GM15510 (cell line): ENCODE data around the gene JMJD8.

Experiments
- POLR2A ChIP-seq: IDR thresholded peaks from 3 replicates; pipeline ENCODE4 v1.6.1; 2011; ENCODE audit warnings: borderline replicate concordance; ENCODE audit not compliant: insufficient read length; ENCODE audit errors: extremely low read depth

Gene JMJD8

DNA sequence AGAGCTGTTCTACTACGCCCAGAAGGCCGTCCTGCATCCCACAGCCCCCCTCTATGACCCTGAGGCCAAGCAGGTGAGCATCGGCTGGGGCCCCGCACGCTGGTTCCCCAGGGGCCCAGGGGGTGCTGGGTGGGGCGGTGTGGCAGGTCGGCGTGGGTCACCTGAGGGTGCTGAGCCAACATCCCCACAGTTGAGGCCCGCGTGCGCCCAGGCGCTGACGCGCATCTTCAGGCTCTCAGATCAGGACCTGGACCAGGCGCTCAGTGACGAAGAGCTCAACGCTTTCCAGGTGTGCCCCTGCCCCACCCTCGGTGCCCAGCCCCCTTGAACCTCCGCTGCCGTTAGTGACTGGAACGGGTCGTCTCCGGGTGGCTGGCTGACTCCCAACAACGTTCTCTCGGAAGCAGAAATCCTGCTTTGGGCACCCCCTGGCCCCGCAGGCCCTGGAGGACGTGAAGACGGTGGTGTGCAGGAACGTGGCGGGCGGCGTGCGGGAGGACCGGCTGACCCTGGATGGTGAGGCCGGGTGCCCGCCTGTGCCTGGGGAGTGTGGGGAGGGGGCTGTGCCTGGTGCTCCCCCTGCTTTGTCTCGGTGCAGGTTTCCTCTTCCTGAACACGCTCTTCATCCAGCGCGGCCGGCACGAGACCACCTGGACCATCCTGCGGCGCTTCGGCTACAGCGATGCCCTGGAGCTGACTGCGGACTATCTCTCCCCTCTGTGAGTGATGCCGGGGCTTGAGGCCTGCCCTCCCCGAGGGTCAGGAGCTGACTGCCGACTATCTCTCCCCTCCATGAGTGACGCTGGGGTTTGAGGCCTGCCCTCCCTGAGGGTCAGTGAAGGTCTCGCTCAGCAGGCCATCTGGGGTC lies 13.4 kb downstream of the JMJD8 start:
- TF ChIP-seq POLR2A = no peak

DNA sequence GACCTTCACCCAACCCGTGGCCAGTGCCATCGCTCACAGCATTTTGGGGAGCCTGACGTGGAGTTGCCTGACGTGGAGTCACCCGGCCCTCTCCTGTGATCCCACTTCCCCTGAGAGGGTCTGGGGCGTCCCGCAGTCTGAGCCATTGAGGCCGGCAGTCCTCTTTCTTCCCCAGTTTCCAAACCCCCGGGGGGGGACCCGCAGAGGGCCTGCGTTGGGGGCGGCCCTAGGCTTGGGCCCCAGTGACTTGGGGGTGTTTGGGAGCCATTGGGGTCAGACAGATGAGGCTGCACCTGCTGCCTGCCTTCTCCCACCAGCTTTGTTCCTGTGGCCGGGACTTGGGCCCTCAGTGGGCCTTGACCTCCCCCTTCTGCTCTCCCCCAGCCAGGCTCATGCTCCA lies 14.5 kb downstream of the JMJD8 start:
- no peak for TF ChIP-seq POLR2A

- no peak for TF ChIP-seq POLR2A
These were observed 15.5 kb downstream of the JMJD8 start for GRCh38 chr16:668519-669171.

GRCh38 chr16:667780-668518 lies 16.2 kb downstream of the JMJD8 start, which contains the start of gene RHOT2:
Gene RHOT2, plus strand, starts transcription at chr16:668132. Its CDS starts 68 bp downstream, at chr16:668200.
- TF ChIP-seq POLR2A = peak; percentile 95

DNA sequence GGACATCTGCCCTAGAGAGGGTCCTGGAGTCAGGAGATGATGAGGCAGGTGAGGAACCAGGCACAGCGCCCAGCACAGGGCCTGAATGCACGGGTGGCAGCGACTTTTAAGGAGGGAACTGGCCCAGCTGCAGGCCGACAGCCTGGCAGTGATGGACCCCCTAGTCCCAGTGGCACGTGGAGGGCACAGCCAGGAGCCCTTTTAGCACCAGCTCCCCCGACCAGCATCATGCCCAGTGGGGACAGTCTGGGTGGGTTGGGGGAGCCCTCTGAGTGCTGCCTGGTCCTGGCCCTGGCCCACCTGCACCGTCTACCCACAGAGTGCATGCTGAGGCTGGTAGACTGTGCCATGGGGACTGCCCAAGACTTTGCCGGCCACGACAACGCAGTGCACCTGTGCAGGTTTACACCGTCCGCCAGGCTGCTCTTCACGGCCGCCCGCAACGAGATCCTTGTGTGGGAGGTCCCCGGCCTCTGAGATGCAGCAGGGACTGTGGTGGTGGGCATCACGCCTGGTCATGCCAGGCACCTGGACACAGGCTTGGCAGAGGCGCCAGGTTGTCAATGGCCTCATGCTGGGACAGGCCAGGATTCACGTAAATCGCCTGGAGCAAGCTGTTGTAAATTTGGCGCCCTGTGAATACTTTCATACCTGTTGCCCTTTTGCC lies 16.9 kb downstream of the JMJD8 start:
- no peak for TF ChIP-seq POLR2A

- no peak for TF ChIP-seq POLR2A
These were observed 17.6 kb downstream of the JMJD8 start for GRCh38 chr16:666572-666971.

DNA sequence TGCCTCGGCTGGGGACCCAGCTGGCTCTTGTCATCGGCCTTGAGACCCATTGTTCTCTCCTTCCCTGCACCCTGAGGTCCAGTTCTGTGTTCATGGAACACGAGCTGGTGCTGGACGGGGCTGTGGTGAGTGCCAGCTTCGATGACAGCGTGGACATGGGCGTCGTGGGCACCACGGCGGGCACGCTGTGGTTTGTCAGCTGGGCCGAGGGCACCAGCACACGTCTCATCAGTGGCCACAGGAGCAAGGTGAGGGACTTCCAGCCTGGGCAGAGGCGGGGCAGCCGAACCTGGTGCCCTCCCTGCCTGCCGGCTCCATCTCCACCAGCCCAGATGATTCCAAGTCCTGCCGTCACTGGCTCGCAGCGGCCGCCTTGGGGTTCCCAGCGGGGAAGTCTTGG lies 21.5 kb downstream of the JMJD8 start:
- no peak for TF ChIP-seq POLR2A

DNA sequence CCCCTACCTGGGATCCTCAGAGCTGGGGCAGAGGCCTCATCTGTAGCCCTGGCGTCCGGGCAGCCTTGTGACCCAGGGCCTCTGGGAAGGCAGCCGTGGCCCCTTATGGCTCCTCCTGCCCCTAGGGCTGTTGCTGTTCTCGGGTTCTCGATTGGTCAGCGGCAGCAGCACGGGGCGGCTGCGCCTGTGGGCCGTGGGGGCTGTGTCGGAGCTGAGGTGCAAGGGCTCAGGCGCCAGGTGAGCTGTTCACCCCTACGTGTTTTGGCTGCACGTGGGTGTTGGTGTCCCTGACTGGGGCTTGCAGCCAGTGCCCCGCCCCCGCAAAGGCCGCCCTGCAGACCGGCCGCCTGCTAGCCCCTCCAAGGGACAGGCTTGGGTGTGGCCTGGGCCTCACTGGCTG lies 22.0 kb downstream of the JMJD8 start:
- TF ChIP-seq POLR2A = no peak

DNA sequence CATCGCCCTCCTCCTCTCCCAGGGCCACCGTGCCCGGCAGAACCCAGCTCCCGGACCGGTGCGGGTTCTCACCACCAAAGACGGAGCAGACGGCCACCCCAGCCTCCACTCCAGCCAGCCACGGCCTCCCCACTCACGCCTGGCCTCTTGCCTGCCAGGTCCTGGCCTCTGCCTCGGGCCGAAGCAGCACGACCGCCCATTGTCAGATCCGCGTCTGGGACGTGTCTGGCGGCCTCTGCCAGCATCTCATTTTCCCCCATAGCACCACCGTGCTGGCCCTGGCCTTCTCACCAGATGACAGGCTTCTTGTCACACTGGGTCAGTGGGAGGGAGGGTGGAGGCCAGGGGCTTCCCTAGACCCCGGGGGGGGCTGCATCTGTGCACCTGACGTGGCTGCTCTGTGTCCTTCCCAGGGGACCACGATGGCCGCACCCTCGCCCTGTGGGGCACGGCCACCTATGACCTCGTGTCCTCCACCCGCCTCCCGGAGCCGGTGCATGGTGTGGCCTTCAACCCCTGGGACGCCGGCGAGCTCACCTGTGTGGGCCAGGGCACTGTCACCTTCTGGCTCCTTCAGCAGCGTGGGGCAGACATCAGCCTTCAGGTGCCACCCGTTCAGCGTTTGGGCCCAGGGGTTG lies 22.8 kb downstream of the JMJD8 start:
- no peak for TF ChIP-seq POLR2A

GRCh38 chr16:660459-661183 lies 23.5 kb downstream of the JMJD8 start:
- peak; percentile 30 for TF ChIP-seq POLR2A

DNA sequence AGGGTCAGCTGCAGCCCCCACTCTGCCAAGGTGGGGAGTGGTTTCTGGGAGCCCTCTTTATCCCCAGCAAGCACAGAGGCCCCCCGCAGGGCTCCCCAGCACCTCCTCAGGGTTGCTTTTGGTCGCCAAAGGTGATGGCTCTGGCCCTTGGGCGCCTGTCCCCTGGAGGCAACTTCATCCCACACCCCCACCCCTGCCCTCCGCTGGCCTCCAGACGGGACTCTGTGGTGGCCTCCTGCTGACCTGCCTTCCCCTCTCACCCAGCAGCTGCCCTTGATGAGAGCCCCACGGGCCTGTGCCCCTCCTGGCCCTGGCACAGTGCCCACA lies 24.0 kb downstream of the JMJD8 start:
- no peak for TF ChIP-seq POLR2A

GRCh38 chr16:659618-660017 lies 24.5 kb downstream of the JMJD8 start:
- TF ChIP-seq POLR2A = no peak

DNA sequence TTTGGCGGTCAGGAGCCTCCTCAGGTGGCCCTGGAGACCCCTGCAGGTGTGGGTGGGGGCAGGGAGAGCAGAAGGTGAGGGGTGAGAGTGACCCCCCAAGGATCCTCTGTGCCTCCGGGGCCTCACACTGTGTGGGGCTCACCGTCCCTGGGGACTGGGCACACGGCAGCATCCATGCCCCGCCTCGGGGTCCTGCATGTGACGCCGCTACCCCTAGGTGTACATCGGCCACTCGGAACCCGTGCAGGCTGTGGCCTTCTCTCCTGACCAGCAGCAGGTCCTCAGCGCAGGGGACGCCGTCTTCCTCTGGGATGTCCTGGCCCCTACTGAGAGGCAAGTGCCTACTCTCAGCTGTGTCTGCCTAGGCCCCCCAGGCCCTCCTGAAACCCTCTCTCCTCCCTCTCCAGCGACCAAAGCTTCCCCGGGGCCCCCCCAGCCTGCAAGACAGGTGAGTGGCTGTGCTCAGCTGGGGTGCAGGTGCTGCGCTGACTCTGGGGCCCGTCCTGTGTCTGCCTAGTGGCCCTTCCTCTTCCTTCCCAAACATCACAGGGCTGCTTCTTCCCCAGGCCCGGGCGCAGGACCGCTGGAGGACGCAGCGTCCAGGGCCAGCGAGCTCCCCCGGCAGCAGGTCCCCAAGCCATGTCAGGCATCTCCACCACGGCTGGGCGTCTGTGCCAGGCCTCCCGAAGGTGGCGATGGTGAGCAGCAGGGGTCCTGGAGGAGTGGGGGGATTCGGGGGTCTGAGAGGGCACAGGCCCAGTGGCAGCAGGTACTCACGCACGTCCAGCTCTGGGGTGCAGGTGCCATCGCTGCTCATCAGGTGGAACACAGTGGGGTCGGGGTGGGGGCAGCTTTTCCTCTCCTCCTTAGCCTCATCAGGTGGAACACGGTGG lies 25.2 kb downstream of the JMJD8 start:
- no peak for TF ChIP-seq POLR2A

DNA sequence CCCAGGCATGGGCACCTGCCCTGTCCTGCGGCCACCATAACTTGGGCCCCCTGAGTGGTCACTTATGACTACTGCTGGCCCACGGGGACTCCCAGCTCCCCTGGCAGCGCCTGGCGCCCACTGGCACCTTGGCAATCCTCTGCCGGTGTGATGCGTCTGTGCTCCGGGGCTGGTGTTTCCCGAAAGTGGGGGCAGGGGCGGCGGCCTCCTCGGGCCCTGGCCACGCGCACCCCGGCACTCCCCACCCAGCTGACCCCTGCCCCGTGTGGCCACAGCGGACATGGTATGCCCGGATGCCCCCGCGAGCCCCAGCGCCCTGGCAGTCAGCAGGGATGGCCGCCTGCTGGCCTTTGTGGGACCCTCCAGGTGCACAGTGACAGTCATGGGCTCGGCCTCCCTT lies 26.6 kb downstream of the JMJD8 start:
- no peak for TF ChIP-seq POLR2A

- no peak for TF ChIP-seq POLR2A
These were observed 30.1 kb downstream of the JMJD8 start for GRCh38 chr16:654034-654433.
